Left cardiac atrium (tissue), 4 donors: Measurements from ENCODE around the gene NUMB. TPM values are rescaled to one million over a fixed set of nuclear protein-coding genes. Genes with fewer than 3 reads are reported as not detected.
"Not testable (repeated sequence)": the region's sequence is repeated elsewhere in the genome, so short reads cannot be mapped to it uniquely, and the experiment has no call there.

Experiments
- ATAC-seq, 2 donors: fragments of 200-7000 bp; cut with Tn5 transposase; one replicate each; pipeline ENCODE4 v1.9.1; 2020; ENCODE audit warnings: mild to moderate bottlenecking in 2 of 2, moderate library complexity in 2 of 2
- DNase-seq: peaks from one replicate; pipeline ENCODE4 v3.0.0-alpha.2; 2020
- intact Hi-C, 2 donors: fragments of 100-400 bp; cut with DNase I; formaldehyde crosslinking; loops; one replicate each; pipeline versions ENCODE4 v1.14.1 to v1.15.1; 2022 to 2023
- total RNA-seq, 2 donors: library from RNA; stranded (reverse); fragmentation: NEBNext Ultra II Directional; extraction: Animal tissue kit (Norgen Biotek cat#: 25700); gene quantifications; one replicate each; pipeline ENCODE4 v1.2.1, GENCODE V29; 2021
- donor health status: DM: no; HTN: yes; CAD: no.
- donor health status: DM: no; HTN: yes; CAD: no; lungs with severe emphysema.
- donor health status: DM: yes; HTN: yes; CAD: no.
- donor health status: Dilated cardiomyopathy.

NUMB gene
- total RNA-seq, 2 donors from 2014 or later, result 40.8 to 53.1 TPM

DNA sequence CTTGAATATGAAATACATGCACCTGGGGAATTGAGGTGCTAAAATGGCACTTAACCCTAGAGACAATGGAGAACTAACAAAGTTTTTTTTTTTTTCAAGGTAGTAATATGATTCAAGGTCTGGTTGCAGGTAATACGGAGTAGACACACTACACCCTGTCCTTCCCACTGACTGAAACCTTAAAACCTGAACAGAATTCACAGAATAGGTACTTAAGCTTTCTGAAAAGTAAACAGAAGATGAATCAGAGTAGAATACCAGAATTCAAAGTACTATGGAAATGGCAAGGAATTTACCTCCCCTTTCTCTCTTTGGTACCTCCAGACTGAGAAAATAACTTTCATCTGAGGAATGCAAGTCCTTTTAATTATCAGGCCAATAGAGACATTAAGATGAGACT is 133.8 kb downstream of the NUMB start:
- intact Hi-C loops, result no loop called here
- no peak for DNase-seq
- no peak for ATAC-seq

DNA sequence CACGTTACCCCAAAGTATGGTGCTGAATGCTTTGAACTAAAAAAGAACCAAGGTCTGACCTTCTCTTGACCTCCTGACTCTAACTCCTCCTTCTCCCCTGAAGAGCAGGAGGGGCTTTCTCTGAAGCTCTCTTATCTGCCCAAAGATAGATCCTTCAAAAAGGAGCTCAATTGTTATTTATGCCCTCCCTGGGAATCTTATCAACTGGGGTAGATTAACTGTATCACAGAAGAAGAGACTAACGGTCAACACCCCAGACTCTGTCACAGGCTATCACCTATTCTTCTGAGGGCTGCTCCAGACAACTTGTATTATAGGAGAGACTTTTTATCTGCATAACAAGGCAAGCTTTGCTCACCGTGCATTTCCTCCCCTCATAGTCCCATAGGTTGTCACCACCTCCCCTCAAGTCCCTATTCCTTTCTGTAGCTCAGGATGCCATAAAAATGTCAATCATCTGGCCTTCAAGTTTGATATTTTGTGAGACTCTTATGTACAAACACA is 134.4 kb downstream of the NUMB start:
- no peak for DNase-seq
- intact Hi-C loops, result no loop called here
- peak in 1 of 2 donors; percentile 30 for ATAC-seq

DNA sequence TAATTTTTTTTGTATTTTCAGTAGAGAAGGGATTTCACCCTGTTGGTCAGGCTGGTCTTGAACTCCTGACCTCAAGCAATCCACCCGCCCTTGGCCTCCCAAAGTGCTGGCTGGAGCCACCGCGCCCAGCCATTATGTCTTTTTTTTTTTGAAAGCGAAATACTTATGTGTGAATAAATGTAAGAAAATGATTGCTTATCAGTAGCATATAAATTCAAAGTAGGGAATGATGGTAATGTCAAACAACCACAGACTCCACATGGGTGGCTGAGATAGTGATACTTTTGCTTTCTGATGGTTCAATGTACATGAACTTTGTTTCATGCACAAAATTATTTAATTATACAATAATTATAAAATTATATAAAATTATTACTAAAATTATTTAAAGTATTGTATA is 145.2 kb downstream of the NUMB start:
- DNase-seq, result no peak
- ATAC-seq, result no peak
- intact Hi-C loops, result no loop called here

DNA sequence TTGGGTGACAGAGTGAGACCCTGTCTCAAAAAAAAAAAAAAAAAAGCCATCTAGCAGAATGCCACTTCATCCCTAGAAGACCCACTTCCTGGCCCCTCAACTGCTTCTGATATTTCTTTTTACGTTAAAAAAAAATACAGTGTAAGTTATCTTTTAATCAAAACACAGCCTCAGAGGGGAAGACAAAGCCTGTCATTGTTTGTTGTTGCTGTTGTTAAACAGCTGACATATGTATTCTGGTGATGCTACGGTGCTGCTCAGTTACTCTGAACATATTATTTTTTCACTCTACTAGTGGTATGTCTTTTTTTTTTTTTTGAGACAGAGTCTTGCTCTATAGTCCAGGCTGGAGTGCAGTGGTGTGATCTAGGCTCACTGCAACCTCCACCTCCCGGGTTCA is 145.7 kb downstream of the NUMB start:
- DNase-seq, result no peak
- intact Hi-C loops, result no loop called here
- no peak for ATAC-seq

DNA sequence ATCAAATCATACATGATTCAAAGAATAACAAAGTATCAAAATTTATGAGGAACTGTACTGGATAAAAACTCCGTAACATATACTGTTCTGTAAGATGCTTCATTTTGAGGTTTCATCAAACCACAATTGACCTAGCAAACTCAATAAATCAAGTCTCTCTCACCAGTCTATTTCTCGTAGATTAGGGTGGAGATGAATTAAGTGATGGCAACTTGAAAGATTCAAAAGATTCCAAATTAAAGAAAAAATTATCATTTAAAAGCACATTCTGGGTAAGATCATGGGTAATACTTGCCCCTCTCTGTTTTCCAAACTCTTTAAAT is 146.7 kb downstream of the NUMB start:
- DNase-seq, result no peak
- intact Hi-C loops, result no loop called here
- no peak for ATAC-seq

DNA sequence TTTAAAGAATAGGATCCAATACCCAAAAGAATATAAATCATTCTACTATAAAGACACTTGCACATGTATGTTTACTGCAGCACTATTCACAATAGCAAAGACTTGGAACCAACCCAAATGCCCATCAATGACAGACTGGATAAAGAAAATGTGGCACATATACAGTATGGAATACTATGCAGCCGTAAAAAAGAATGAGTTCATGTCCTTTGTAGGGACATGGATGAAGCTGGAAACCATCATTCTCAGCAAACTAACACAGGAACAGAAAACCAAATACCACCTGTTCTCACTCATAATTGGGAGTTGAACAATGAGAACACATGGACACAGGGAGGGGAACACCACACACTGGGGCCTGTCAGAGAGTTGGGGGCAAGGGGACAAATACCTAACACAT is 149.1 kb downstream of the NUMB start:
- intact Hi-C loops, ATAC-seq, DNase-seq: not testable (repeated sequence)

DNA sequence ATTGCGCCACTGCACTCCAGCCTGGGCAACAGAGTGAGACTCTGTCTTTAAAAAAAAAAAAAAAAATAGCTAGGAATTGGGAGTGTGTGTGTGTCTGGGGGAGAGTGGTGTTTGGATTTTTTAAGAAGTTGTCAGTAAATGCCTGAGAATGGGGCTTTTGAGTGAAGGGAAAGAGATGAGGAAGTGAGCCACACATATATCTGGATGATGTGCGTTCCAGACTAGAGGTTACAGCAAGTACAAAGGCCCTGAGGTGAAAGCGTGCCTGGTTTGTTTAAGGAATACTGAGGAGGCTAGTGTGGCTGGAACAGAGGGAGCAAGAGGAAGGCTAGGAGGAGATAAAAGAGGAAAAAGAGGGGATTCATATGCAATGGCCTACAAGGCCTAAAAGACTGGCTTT is 151.1 kb downstream of the NUMB start:
- DNase-seq, result no peak
- intact Hi-C loops, result no loop called here
- ATAC-seq, result no peak

DNA sequence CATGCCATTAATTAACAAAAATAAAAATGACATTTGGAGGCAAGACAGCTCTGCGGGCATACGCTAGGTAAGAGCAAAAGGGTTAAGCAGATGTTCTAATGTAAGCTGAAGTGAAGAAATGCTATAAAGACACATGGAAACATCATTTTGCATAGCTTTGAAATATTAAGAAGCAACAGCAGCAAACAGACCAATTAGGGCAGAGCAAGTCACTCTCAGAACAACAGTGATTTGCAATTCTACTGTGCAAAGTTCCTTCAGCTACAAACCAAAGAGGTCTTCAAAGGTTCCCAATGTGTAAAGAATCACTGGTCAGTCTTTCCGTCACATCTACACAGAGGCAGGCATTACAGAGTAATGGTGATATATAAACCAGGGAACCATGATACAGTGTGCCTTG is 152.8 kb downstream of the NUMB start:
- intact Hi-C loops, result no loop called here
- ATAC-seq, result no peak
- no peak for DNase-seq

DNA sequence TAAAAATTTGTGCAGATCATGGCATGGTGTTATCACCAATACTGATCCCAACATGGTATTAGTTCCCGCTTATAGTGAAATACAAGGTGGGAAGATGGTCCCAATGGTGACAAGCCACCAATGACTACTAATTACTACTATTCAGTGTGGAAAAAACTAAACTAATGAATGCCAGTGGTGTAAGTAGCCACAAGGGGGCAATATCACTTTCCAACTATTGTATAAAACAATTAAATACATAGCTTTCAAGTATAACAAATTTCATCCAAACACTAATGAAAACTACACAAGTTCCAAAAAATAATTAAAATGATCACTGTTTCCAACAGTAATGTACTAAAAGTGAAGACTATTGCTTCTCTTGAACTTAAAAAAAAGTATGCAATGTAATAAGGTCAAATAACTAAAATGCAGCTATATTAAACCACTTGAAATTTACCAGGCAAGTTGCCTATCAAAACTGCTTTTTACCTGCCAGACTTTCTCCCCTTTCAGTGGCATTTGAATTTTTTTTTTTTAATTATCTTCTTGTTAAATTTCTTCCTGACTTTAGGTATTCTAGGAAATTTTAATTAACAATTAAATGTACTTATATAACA is 163.0 kb downstream of the NUMB start:
- DNase-seq, result no peak
- ATAC-seq, result no peak
- intact Hi-C loops, result loop anchor here in 1 of 2 donors (5.0 kb wide), 1 partner anchor 177 kb away; no protein-coding TSS in a partner anchor

DNA sequence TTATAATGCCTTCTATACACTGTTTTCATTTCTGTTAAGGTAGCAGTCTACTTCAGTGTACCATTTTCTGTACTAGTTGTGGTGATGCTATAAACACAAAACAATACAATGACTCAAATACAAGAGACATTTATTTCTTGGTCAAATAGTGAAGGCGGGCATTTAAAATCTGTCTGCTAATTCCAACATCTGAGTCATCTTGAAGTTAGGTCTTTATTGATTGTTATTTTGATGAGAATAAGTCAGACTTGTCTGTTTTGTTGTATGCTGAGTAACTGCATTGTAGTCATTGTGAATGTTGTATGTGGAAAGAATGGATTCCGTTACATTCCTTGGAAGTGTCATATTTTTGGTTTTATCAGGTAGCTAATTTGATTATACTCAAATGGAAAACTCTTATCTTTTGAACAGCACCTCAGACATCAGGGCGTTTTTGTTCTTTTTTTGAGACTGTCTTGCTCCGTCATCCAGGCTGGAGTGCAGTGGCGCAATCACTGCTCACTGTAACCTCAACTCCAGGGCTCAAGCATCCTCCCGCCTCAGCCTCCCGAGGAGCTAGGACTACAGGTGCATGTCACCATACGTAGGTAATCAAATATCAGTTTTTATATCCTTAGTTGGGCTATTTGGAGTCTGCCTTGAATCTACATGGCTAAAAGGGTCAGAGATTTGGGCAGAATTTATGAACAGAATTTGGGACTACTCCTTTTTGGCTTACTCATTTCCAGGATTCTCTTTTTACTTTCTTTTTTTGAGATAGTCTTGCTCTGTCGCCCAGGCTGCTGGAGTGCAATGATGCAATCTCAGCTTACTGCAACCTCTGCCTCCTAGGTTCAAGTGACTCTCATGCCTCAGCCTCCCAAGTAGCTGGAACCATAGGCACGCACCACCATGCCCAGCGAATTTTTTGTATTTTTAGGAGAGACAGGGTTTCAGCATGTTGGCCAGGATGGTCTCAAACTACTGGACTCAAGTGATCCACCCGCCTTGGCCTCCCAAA is 164.3 kb downstream of the NUMB start:
- no peak for ATAC-seq
- intact Hi-C loops, result no loop called here

DNA sequence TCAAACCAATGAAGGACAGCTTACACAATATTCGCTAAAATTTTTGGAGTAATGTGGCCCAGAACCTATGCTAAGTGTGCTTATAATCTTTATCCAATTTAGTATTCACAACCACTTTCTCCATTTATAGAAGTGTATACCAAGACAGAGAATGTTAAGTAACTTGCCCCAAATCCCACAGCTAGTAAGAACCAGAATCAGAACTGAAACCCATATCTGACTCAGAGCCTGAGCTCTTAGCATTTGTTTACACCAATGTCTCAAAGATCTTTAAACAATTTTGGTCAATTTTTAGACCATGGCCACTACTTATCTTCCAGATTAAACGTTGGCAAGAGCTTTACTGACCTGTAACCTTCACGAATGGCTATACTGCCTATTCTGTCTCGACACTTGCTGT is 168.1 kb downstream of the NUMB start:
- ATAC-seq (no peak), DNase-seq (no peak)
- intact Hi-C loops, result no loop called here

More for the DNA sequence above, 164.3 kb downstream of the NUMB start:
- no peak for DNase-seq

DNA sequence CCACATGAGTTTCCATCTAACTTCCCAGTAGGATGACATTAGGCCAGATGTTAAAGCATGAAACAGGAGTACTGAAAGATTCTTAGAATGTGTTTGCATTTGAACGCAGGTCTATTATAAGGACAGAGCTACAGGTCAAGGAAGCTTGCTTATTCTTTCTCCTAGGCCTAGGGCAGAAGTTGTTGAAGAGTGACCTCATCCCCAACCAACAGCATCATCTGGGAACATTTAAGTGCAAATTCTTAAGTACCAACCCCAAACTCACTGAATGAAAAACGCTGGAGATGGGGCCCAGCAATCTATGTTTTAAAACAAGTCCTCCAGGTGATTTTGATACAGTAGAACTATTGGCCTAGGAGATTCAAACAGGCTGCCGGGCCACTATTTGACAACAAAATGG is 168.6 kb downstream of the NUMB start:
- DNase-seq (no peak), ATAC-seq (no peak)
- intact Hi-C loops, result no loop called here

DNA sequence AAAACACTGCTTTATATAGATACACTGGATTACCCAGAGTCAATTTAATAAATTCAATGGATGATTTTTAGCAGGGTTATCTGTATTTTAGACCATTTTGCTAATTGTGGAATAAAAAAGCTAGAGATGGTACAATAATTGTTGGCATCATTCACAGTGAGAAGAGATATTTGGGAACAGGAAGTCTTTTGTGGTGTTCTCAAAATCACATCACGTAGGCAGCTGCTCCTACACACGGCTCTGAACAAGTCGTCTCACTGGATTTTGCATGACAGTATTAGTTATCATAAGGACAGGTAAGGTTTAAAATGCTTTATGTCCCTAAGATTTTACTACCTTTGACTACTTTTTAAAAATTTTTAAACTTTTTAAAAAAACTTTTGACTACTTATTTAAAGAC is 169.0 kb downstream of the NUMB start:
- ATAC-seq (no peak), DNase-seq (no peak)
- intact Hi-C loops, result no loop called here

DNA sequence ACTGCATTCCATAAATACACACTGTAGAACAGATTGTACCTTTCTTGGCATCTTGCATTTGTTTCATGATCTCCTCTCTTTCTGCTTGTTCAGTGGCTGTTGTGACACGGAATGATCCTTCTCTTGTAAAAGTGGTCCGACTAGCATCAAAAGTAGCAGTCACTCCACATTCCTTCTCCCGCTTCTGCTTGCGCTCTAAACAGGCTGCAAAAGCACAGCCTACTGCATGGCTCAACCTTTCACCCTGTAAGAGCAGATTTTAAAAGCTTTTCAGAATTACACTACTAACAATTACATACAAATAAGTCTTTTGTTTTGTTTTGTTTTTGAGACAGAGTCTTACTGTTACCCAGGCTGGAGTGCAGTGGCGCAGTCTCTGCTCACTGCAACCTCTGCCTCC is 171.3 kb downstream of the NUMB start:
- ATAC-seq (no peak), DNase-seq (no peak)
- intact Hi-C loops, result no loop called here

DNA sequence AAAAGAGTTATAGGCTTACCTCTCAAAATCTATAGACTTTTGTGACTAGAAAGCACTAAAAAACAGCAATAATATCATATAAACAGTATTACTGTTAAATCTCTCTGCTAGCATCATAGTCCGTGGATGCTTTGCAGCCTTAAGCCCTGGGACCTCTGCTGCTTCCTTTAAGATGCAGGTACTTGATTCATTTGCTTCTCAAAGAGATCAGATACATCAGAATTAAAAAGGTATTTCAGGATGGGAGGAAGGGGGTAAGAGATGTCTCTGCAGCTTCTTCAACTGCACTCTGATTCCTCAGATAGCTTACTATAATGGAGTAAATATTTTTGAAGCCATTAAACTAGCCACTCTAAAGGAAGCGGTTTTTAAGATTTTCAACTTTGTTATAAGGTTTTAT is 171.7 kb downstream of the NUMB start:
- intact Hi-C loops, result no loop called here
- ATAC-seq (no peak), DNase-seq (no peak)

DNA sequence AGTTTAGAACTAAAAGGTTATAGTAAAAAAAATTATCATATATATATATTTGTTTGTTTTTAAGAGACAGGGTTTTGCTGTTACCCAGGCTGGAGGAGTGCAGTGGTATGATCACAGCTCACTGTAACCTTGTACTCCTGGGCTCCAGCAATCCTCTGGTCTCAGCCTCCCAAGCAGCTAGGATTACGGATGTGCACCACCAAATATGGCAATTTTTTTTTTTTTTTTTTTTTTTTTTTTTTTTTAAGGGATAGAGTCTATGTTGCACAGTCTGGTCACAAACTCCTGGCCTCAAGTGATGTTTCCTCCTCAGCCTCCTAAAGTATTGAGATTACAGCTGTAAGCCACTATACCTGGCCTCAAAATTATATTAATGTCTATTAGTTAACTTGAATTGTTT is 172.4 kb downstream of the NUMB start:
- no peak for ATAC-seq
- no peak for DNase-seq
- intact Hi-C loops, result no loop called here

DNA sequence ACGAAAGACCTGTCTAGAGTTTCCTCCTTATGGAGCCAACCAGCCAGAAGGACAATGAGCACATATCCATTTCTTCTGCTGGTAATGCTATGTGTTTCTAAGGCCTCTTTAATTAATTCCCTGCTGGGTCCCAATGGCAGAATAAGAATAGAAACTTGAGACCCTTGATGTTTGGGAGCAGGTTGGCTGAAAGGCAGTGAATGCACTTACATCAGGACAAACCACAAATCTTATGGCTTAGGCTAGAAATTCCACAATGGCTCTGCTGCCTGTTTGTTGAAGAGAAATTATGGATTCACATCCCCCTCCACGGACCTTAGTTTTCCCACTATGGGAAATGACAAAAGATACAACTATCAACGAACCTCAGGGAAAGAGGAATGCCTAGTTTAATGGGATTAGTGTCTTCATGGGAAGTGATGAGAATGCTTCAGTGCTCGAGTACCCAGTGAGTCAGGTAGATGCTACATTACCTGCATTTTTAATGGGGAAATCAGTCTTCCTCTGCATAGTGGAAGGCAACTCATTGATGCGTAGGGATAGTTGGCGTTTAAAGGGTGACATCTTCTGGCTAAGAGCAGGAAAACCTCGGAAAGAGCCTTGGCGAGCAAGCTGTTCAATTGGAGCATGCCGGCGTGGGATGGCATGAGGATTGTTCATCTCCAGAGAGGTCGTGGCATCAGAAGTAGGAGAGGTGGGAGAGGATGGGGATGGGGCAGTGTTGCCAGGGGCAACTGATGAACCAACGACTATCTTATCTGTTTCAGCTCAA is 174.6 kb downstream of the NUMB start:
- DNase-seq, result no peak
- ATAC-seq, result peak; percentile 36 to 41
- intact Hi-C loops, result no loop called here

DNA sequence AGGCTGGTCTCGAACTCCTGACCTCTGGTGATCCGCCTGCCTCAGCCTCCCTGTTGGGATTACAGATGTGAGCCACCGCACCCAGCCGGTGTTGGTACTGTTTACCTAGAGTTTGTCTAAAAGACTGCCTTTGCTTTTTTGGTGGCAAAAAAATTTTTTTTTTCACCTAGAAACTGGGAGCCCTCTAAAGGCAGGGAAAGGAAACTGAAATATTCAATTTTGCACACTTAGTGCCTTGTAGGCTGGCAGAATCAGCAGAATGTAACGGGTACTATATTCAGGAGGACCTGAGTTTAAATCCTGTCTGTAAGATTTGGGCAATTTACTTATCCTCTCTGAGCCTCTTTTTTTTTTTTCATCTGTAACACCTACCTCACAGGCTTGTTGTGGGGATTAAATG is 177.4 kb downstream of the NUMB start:
- no peak for DNase-seq
- no peak for ATAC-seq
- intact Hi-C loops, result no loop called here

DNA sequence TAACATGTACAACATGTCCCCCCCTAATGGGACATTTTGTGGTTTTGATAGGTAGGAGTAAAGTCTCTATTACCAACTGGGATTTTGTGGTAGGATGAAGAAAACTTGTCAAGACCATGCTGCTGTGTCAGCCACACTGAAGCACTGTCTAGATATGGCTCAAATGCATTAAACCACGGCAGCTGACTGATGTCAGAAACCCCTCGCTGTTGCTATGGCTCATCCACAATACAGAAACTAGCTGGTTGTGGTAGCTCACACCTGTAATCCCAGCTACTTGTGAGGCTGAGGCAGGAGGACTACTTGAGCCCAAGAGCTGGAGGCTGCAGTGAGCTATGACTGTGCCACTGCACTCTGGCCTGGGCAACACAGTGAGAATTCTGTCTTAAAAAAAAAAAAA is 181.0 kb downstream of the NUMB start:
- no peak for DNase-seq
- ATAC-seq, result no peak
- intact Hi-C loops, result loop anchor here in 1 of 2 donors (10.0 kb wide), 1 partner anchor 103 kb away; no protein-coding TSS in a partner anchor

DNA sequence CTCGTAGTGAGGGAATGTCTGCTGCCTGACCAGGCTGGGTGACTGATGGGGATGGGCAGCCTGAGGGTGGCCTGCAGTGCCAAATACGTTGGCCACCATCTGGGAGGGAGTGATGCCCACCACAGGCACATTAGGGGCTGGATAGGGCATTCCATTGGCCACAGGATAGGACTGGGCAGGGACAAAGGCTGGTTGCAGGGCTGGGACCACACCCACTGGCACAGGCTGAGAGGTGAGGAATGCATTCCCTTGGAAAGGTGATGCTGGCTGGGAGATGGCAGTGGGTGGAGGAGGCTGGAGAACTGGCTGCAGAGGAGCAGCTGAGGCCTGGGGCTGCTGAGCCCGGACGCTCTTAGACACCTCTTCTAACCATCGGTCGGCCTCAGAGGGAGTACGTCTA is 181.5 kb downstream of the NUMB start:
- intact Hi-C loops, result loop anchor here in 1 of 2 donors (10.0 kb wide), 1 partner anchor 102 kb away; no protein-coding TSS in a partner anchor
- DNase-seq (no peak), ATAC-seq (no peak)
